Endothelial cell of umbilical vein (primary cell): Measurements from ENCODE around the gene ADAP1. TPM values are rescaled to one million over a fixed set of nuclear protein-coding genes. Genes with fewer than 3 reads are reported as not detected.

Experiments used
- BruUV-seq: library from RNA; stranded (reverse); fragments of 400-500 nt; replicated peaks from 2 replicates; lab custom pipeline; 2021; lab: Mats Ljungman, UMichigan
- CTCF ChIA-PET: fragments of 300-600, 350-600 bp; sonication (Branson Sonifier 250); formaldehyde crosslinking; loops from one replicate; lab custom pipeline; 2021; ENCODE audit warnings: antibody characterized with exemption, inconsistent platforms; lab: Charles Lee
- POLR2A ChIA-PET: fragments of 300-600, 350-600 bp; sonication (Branson Sonifier 250); formaldehyde crosslinking; loops from one replicate; lab custom pipeline; 2021; ENCODE audit warnings: antibody characterized with exemption, inconsistent platforms; lab: Charles Lee
- DNase-seq: peaks from one replicate; pipeline ENCODE4 v3.0.0-alpha.2; 2011; ENCODE audit warnings: low read depth, low spot score
- FAIRE-seq: peaks from 2 replicates; lab custom pipeline; 2011; peaks lifted over from hg19 to GRCh38; lab: Jason Lieb, UNC
- H2AFZ ChIP-seq: 2 replicates; pipeline ENCODE4 v1.6.0; 2012; ENCODE audit warnings: low read depth, low read length, control low read depth, inconsistent platforms
- H3K27ac ChIP-seq: 2 replicates; pipeline ENCODE4 v1.5.1; 2011; ENCODE audit warnings: low read depth, mild to moderate bottlenecking, control low read depth, low read length, moderate library complexity; ENCODE audit not compliant: insufficient read depth
- H3K27me3 ChIP-seq, 2 experiments: 2 replicates each; pipeline versions ENCODE4 v1.6.0 to v1.6.1; 2011; ENCODE audit warnings: low read length in 2 of 2, mixed read lengths in 1 of 2; ENCODE audit not compliant: control insufficient read depth in 2 of 2, insufficient read depth in 2 of 2
- H3K36me3 ChIP-seq, 2 experiments: 2 replicates in 1 of 2; 3 replicates in 1 of 2; pipeline ENCODE4 v1.5.1; 2011; ENCODE audit warnings: low read length in 2 of 2, mild to moderate bottlenecking in 1 of 2, moderate library complexity in 1 of 2; ENCODE audit not compliant: control insufficient read depth in 2 of 2, insufficient read depth in 2 of 2; ENCODE audit errors: extremely low read depth in 1 of 2
- H3K4me1 ChIP-seq: 3 replicates; pipeline ENCODE4 v1.5.1; 2011; ENCODE audit warnings: mild to moderate bottlenecking, low read length; ENCODE audit not compliant: control insufficient read depth, insufficient read depth; ENCODE audit errors: extremely low read depth
- H3K4me2 ChIP-seq: 2 replicates; pipeline ENCODE4 v1.6.1; 2011; ENCODE audit warnings: low read length, control low read depth, mixed read lengths; ENCODE audit not compliant: insufficient read depth
- H3K4me3 ChIP-seq, 3 experiments: fragments of 200-600 bp in 1 of 3; sonication (generic), shearing (Covaris generic) in 1 of 3; replicated peaks in 1 of 3; 2 replicates each; pipeline ENCODE4 v1.5.1; 2011 to 2016; ENCODE audit warnings: control low read depth in 3 of 3, low read length in 3 of 3, mild to moderate bottlenecking in 2 of 3, inconsistent platforms in 1 of 3, low read depth in 1 of 3, moderate library complexity in 1 of 3; ENCODE audit not compliant: insufficient read depth in 1 of 3
- H3K79me2 ChIP-seq: 2 replicates; pipeline ENCODE4 v1.6.0; 2012; ENCODE audit warnings: low read length, inconsistent platforms; ENCODE audit not compliant: control insufficient read depth, insufficient read depth
- H3K9ac ChIP-seq: replicated peaks from 2 replicates; pipeline ENCODE3; 2011; ENCODE audit warnings: low read length, control low read depth; ENCODE audit not compliant: insufficient read depth; ENCODE audit errors: extremely low read depth
- H3K9me1 ChIP-seq: replicated peaks from 3 replicates; pipeline ENCODE4 v1.6.0; 2011; ENCODE audit warnings: mild to moderate bottlenecking, low read length; ENCODE audit not compliant: control insufficient read depth, insufficient read depth; ENCODE audit errors: extremely low read depth
- H3K9me3 ChIP-seq: replicated peaks from 2 replicates; pipeline ENCODE4 v1.5.1; 2012; ENCODE audit warnings: low read length, inconsistent platforms; ENCODE audit not compliant: control insufficient read depth, insufficient read depth
- H4K20me1 ChIP-seq: replicated peaks from 2 replicates; pipeline ENCODE3; 2011; ENCODE audit warnings: mild to moderate bottlenecking, low read length; ENCODE audit not compliant: control insufficient read depth, insufficient read depth; ENCODE audit errors: extremely low read depth
- CTCF ChIP-seq, 2 donors: IDR thresholded peaks; 1 replicate in 1 of 2; 2 replicates in 1 of 2; pipeline ENCODE4 v1.5.1; 2011; ENCODE audit warnings: low read length in 2 of 2, mild to moderate bottlenecking in 2 of 2, moderate library complexity in 2 of 2, control low read depth in 1 of 2, inconsistent platforms in 1 of 2, low read depth in 1 of 2; ENCODE audit not compliant: insufficient read depth in 1 of 2; ENCODE audit errors: extremely low read depth in 1 of 2
- EZH2 ChIP-seq: IDR thresholded peaks from 2 replicates; pipeline ENCODE4 v1.6.1; 2012; ENCODE audit warnings: borderline replicate concordance, low read depth, mild to moderate bottlenecking, moderate library complexity, low read length, inconsistent platforms; ENCODE audit not compliant: severe bottlenecking
- FOS ChIP-seq: IDR thresholded peaks from 2 replicates; pipeline ENCODE4 v1.6.1; 2011; ENCODE audit warnings: mild to moderate bottlenecking, low read length, moderate library complexity, borderline replicate concordance; ENCODE audit not compliant: insufficient read depth
- GATA2 ChIP-seq: IDR thresholded peaks from 2 replicates; pipeline ENCODE4 v1.7.0; 2011; ENCODE audit warnings: low read depth, mild to moderate bottlenecking, moderate library complexity, mixed read lengths, low read length; ENCODE audit not compliant: insufficient read length, insufficient read depth
- JUN ChIP-seq: IDR thresholded peaks from 2 replicates; pipeline ENCODE4 v1.6.1; 2011; ENCODE audit warnings: borderline replicate concordance, low read depth; ENCODE audit not compliant: insufficient read length, insufficient read depth
- MAX ChIP-seq: IDR thresholded peaks from 2 replicates; pipeline ENCODE4 v1.6.1; 2011; ENCODE audit not compliant: insufficient read depth, insufficient read length
- MYC ChIP-seq: IDR thresholded peaks from one replicate; pipeline ENCODE4 v1.6.1; 2011; ENCODE audit warnings: mild to moderate bottlenecking, low read depth, low read length
- POLR2A ChIP-seq: IDR thresholded peaks from 2 replicates; pipeline ENCODE4 v1.6.1; 2012; ENCODE audit warnings: low read depth, mild to moderate bottlenecking, control low read depth, low read length
- POLR2AphosphoS5 ChIP-seq: IDR thresholded peaks from 2 replicates; pipeline ENCODE4 v1.6.1; 2012; ENCODE audit warnings: low read depth, mild to moderate bottlenecking, control low read depth, low read length, moderate library complexity; ENCODE audit not compliant: insufficient read depth
- dilution Hi-C: fragments of 300-500 bp; cut with MboI; formaldehyde crosslinking; loops from one replicate; pipeline ENCODE4 v1.15.0; 2019; ENCODE audit warnings: low sequenced_read_pairs; ENCODE audit not compliant: extremely low pct_ligation_motif_present
- intact Hi-C: fragments of 100-400 bp; cut with micrococcal nuclease; formaldehyde crosslinking; loops from one replicate; pipeline ENCODE4 v1.10.0; 2022
- polyA plus RNA-seq, 4 experiments: library from polyadenylated mRNA; depleted of rRNA in 3 of 4; stranded (reverse) in 3 of 4; unstranded in 1 of 4; fragments of >200 nt; gene quantifications; 2 replicates each; pipeline versions ENCODE4 v1.2.1 to v1.2.3, GENCODE V29; 2011 to 2012; ENCODE audit warnings: missing spikeins in 1 of 4
- total RNA-seq: library from RNA; stranded (reverse); gene quantifications from 2 replicates; pipeline ENCODE4 v1.2.3, GENCODE V29; 2021

Gene ADAP1
- total and polyA plus RNA-seq, 2 donors (not counting 3 experiments of a cell fraction or from before 2014, with no cell fraction given): 0.49 to 0.58 TPM

GRCh38 chr7:999149-999879 lies 44.8 kb upstream of the ADAP1 start:
- dilution Hi-C loops: no loop called here
- no peaks in the 10 kb centered on the region for H3K79me2 ChIP-seq
- FAIRE-seq (no peak), DNase-seq (no peak)
- H3K4me1 ChIP-seq: no peaks in the 10 kb centered on the region
- no peak overlapping the region for H2AFZ ChIP-seq
- intact Hi-C loops: no loop called here
- TF ChIP-seq MAX (no peak), JUN (no peak), MYC (no peak), FOS (no peak), EZH2 (no peak), GATA2 (no peak), POLR2AphosphoS5 (no peak), CTCF (IDR thresholded peaks at IDR 0.05; ENCODE audit: extremely low read depth in 1 of 2, insufficient read depth in 1 of 2, low read depth in 1 of 2, low read length in 2 of 2) (no peak), POLR2A (no peak)
- H3K4me3 ChIP-seq: no peak overlapping the region
- no peaks in the 10 kb centered on the region for H3K27me3 ChIP-seq
- no peak overlapping the region for H3K27ac ChIP-seq
- peaks cover 0 to 4% of the 10 kb centered on the region in 2 experiments for H3K36me3 ChIP-seq
- CTCF ChIA-PET: interaction anchor here (10.0 kb wide), 1 partner anchor 67 kb away, joined by 459 read pairs; no protein-coding TSS in a partner anchor
- no peak overlapping the region for H3K9ac ChIP-seq
- no peaks in the 10 kb centered on the region for H3K9me3 ChIP-seq
- no peaks in the 10 kb centered on the region for H4K20me1 ChIP-seq
- BruUV-seq: no TSS peak
- H3K9me1 ChIP-seq: no peaks in the 10 kb centered on the region
- POLR2A ChIA-PET: no interaction called here
- no peak overlapping the region for H3K4me2 ChIP-seq
